SK-N-MC (cell line): Measurements from ENCODE around the gene MUC3A.

ENCODE experiments used
- EZH2 ChIP-seq: fragments of 200-600 bp; sonication (generic); IDR thresholded peaks from one replicate; pipeline ENCODE4 v1.6.1; 2017; ENCODE audit warnings: antibody characterized with exemption
- FOXP2 ChIP-seq: optimal IDR thresholded peaks from 2 replicates; pipeline ENCODE3; 2011; ENCODE audit warnings: mild to moderate bottlenecking, moderate library complexity; ENCODE audit not compliant: insufficient read depth; ENCODE audit errors: extremely low read length, control extremely low read depth
- POLR2AphosphoS5 ChIP-seq: IDR thresholded peaks from 2 replicates; pipeline ENCODE4 v1.6.1; 2012; ENCODE audit warnings: mild to moderate bottlenecking, low read depth, low read length, borderline replicate concordance

GRCh38 chr7:100921039-100921438, 28.3 kb upstream of the MUC3A start:
- TF ChIP-seq EZH2, result no peak
- no peak for TF ChIP-seq POLR2AphosphoS5
- TF ChIP-seq FOXP2, result no peak
